Endothelial cell of umbilical vein (primary cell): ENCODE data around the gene RAB10. TPM values are rescaled to one million over a fixed set of nuclear protein-coding genes. Genes with fewer than 3 reads are reported as not detected.

Experiments used
- BruUV-seq: library from RNA; stranded (reverse); fragments of 400-500 nt; replicated peaks from 2 replicates; lab custom pipeline; 2021; lab: Mats Ljungman, UMichigan
- CTCF ChIA-PET: fragments of 300-600, 350-600 bp; sonication (Branson Sonifier 250); formaldehyde crosslinking; loops from one replicate; lab custom pipeline; 2021; ENCODE audit warnings: antibody characterized with exemption, inconsistent platforms; lab: Charles Lee
- POLR2A ChIA-PET: fragments of 300-600, 350-600 bp; sonication (Branson Sonifier 250); formaldehyde crosslinking; loops from one replicate; lab custom pipeline; 2021; ENCODE audit warnings: antibody characterized with exemption, inconsistent platforms; lab: Charles Lee
- DNase-seq: peaks from one replicate; pipeline ENCODE4 v3.0.0-alpha.2; 2011; ENCODE audit warnings: low read depth, low spot score
- FAIRE-seq: peaks from 2 replicates; lab custom pipeline; 2011; peaks lifted over from hg19 to GRCh38; lab: Jason Lieb, UNC
- H2AFZ ChIP-seq: 2 replicates; pipeline ENCODE4 v1.6.0; 2012; ENCODE audit warnings: low read depth, low read length, control low read depth, inconsistent platforms
- H3K27ac ChIP-seq: 2 replicates; pipeline ENCODE4 v1.5.1; 2011; ENCODE audit warnings: low read depth, mild to moderate bottlenecking, control low read depth, low read length, moderate library complexity; ENCODE audit not compliant: insufficient read depth
- H3K27me3 ChIP-seq, 2 experiments: 2 replicates each; pipeline versions ENCODE4 v1.6.0 to v1.6.1; 2011; ENCODE audit warnings: low read length in 2 of 2, mixed read lengths in 1 of 2; ENCODE audit not compliant: control insufficient read depth in 2 of 2, insufficient read depth in 2 of 2
- H3K36me3 ChIP-seq, 2 experiments: 2 replicates in 1 of 2; 3 replicates in 1 of 2; pipeline ENCODE4 v1.5.1; 2011; ENCODE audit warnings: low read length in 2 of 2, mild to moderate bottlenecking in 1 of 2, moderate library complexity in 1 of 2; ENCODE audit not compliant: control insufficient read depth in 2 of 2, insufficient read depth in 2 of 2; ENCODE audit errors: extremely low read depth in 1 of 2
- H3K4me1 ChIP-seq: 3 replicates; pipeline ENCODE4 v1.5.1; 2011; ENCODE audit warnings: mild to moderate bottlenecking, low read length; ENCODE audit not compliant: control insufficient read depth, insufficient read depth; ENCODE audit errors: extremely low read depth
- H3K4me2 ChIP-seq: 2 replicates; pipeline ENCODE4 v1.6.1; 2011; ENCODE audit warnings: low read length, control low read depth, mixed read lengths; ENCODE audit not compliant: insufficient read depth
- H3K4me3 ChIP-seq, 3 experiments: fragments of 200-600 bp in 1 of 3; sonication (generic), shearing (Covaris generic) in 1 of 3; replicated peaks in 1 of 3; 2 replicates each; pipeline ENCODE4 v1.5.1; 2011 to 2016; ENCODE audit warnings: control low read depth in 3 of 3, low read length in 3 of 3, mild to moderate bottlenecking in 2 of 3, inconsistent platforms in 1 of 3, low read depth in 1 of 3, moderate library complexity in 1 of 3; ENCODE audit not compliant: insufficient read depth in 1 of 3
- H3K79me2 ChIP-seq: 2 replicates; pipeline ENCODE4 v1.6.0; 2012; ENCODE audit warnings: low read length, inconsistent platforms; ENCODE audit not compliant: control insufficient read depth, insufficient read depth
- H3K9ac ChIP-seq: replicated peaks from 2 replicates; pipeline ENCODE3; 2011; ENCODE audit warnings: low read length, control low read depth; ENCODE audit not compliant: insufficient read depth; ENCODE audit errors: extremely low read depth
- H3K9me1 ChIP-seq: replicated peaks from 3 replicates; pipeline ENCODE4 v1.6.0; 2011; ENCODE audit warnings: mild to moderate bottlenecking, low read length; ENCODE audit not compliant: control insufficient read depth, insufficient read depth; ENCODE audit errors: extremely low read depth
- H3K9me3 ChIP-seq: replicated peaks from 2 replicates; pipeline ENCODE4 v1.5.1; 2012; ENCODE audit warnings: low read length, inconsistent platforms; ENCODE audit not compliant: control insufficient read depth, insufficient read depth
- H4K20me1 ChIP-seq: replicated peaks from 2 replicates; pipeline ENCODE3; 2011; ENCODE audit warnings: mild to moderate bottlenecking, low read length; ENCODE audit not compliant: control insufficient read depth, insufficient read depth; ENCODE audit errors: extremely low read depth
- CTCF ChIP-seq, 2 donors: IDR thresholded peaks; 1 replicate in 1 of 2; 2 replicates in 1 of 2; pipeline ENCODE4 v1.5.1; 2011; ENCODE audit warnings: low read length in 2 of 2, mild to moderate bottlenecking in 2 of 2, moderate library complexity in 2 of 2, control low read depth in 1 of 2, inconsistent platforms in 1 of 2, low read depth in 1 of 2; ENCODE audit not compliant: insufficient read depth in 1 of 2; ENCODE audit errors: extremely low read depth in 1 of 2
- EZH2 ChIP-seq: IDR thresholded peaks from 2 replicates; pipeline ENCODE4 v1.6.1; 2012; ENCODE audit warnings: borderline replicate concordance, low read depth, mild to moderate bottlenecking, moderate library complexity, low read length, inconsistent platforms; ENCODE audit not compliant: severe bottlenecking
- FOS ChIP-seq: IDR thresholded peaks from 2 replicates; pipeline ENCODE4 v1.6.1; 2011; ENCODE audit warnings: mild to moderate bottlenecking, low read length, moderate library complexity, borderline replicate concordance; ENCODE audit not compliant: insufficient read depth
- GATA2 ChIP-seq: IDR thresholded peaks from 2 replicates; pipeline ENCODE4 v1.7.0; 2011; ENCODE audit warnings: low read depth, mild to moderate bottlenecking, moderate library complexity, mixed read lengths, low read length; ENCODE audit not compliant: insufficient read length, insufficient read depth
- JUN ChIP-seq: IDR thresholded peaks from 2 replicates; pipeline ENCODE4 v1.6.1; 2011; ENCODE audit warnings: borderline replicate concordance, low read depth; ENCODE audit not compliant: insufficient read length, insufficient read depth
- MYC ChIP-seq: IDR thresholded peaks from one replicate; pipeline ENCODE4 v1.6.1; 2011; ENCODE audit warnings: mild to moderate bottlenecking, low read depth, low read length
- POLR2A ChIP-seq: IDR thresholded peaks from 2 replicates; pipeline ENCODE4 v1.6.1; 2012; ENCODE audit warnings: low read depth, mild to moderate bottlenecking, control low read depth, low read length
- POLR2AphosphoS5 ChIP-seq: IDR thresholded peaks from 2 replicates; pipeline ENCODE4 v1.6.1; 2012; ENCODE audit warnings: low read depth, mild to moderate bottlenecking, control low read depth, low read length, moderate library complexity; ENCODE audit not compliant: insufficient read depth
- dilution Hi-C: fragments of 300-500 bp; cut with MboI; formaldehyde crosslinking; loops from one replicate; pipeline ENCODE4 v1.15.0; 2019; ENCODE audit warnings: low sequenced_read_pairs; ENCODE audit not compliant: extremely low pct_ligation_motif_present
- intact Hi-C: fragments of 100-400 bp; cut with micrococcal nuclease; formaldehyde crosslinking; loops from one replicate; pipeline ENCODE4 v1.10.0; 2022
- polyA plus RNA-seq, 4 experiments: library from polyadenylated mRNA; depleted of rRNA in 3 of 4; stranded (reverse) in 3 of 4; unstranded in 1 of 4; fragments of >200 nt; gene quantifications; 2 replicates each; pipeline versions ENCODE4 v1.2.1 to v1.2.3, GENCODE V29; 2011 to 2012; ENCODE audit warnings: missing spikeins in 1 of 4
- total RNA-seq: library from RNA; stranded (reverse); gene quantifications from 2 replicates; pipeline ENCODE4 v1.2.3, GENCODE V29; 2021
- TF ChIP-seq, protein P1 (sequence below): IDR thresholded peaks from 2 replicates; pipeline ENCODE4 v1.6.1; 2011; ENCODE audit not compliant: insufficient read depth, insufficient read length

The RAB10 gene
- total and polyA plus RNA-seq, 2 donors (not counting 3 experiments of a cell fraction or from before 2014, with no cell fraction given), result 45.1 to 104 TPM

DNA sequence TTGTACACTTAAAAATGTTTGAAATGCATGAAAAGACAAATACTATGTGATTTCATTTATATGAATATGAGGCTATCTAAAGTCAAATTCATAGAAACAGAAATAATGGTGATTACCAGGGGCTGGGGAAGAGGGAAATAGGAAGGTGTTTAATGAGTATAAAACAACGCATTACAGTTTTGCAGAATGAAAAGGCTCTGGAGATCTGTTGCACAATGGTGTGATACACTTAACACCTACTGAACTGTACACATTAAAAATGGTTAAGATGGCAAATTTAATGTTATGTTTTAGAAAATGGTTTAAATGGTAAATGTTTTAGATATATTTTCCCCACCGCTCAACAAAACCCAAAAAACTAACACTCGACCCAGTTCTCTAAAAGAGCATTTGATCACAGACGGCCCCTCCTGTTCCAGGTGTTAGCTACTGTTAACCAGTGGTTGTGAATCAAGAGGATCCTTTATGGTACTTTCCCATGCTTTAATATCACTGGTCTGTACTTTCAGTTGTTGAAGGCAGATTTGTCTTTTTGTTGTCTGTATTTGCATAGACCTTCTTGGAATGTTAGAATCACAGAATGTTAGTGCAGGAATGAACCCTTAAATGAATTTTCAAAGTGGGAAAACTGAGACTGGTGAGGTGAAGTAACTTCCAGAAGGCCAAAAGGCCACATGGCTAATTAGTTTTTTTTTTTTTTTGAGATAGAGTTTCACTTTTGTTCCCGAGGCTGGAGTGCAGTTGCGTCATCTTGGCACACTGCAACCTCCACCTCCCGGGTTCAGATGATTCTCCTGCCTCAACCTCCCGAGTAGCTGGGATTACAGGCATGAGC lies 10.2 kb downstream of the RAB10 start:
- Histone ChIP-seq H3K9ac (no peak overlapping the region), H3K4me2 (no peak overlapping the region), H3K4me1 (no peaks in the 10 kb centered on the region), H4K20me1 (peaks cover 16% of the 10 kb centered on the region), H3K4me3 (no peak overlapping the region), H3K27me3 (no peaks in the 10 kb centered on the region), H3K79me2 (peaks cover 97% of the 10 kb centered on the region), H3K36me3 (no peaks in the 10 kb centered on the region), H3K9me1 (no peaks in the 10 kb centered on the region), H3K27ac (no peak overlapping the region), H2AFZ (no peak overlapping the region), H3K9me3 (no peaks in the 10 kb centered on the region)
- ChIA-PET POLR2A (no interaction called here), CTCF (interaction anchor here (0.8 to 1.4 kb wide), 3 partner anchors 10 to 93 kb away, joined by 3 read pairs; partner anchors contain the start of gene RAB10)
- intact Hi-C loops, result no loop called here
- TF ChIP-seq EZH2 (no peak), GATA2 (no peak), FOS (no peak), CTCF (IDR thresholded peaks at IDR 0.05; ENCODE audit: extremely low read depth in 1 of 2, insufficient read depth in 1 of 2, low read depth in 1 of 2, low read length in 2 of 2) (no peak), POLR2AphosphoS5 (no peak), JUN (no peak), POLR2A (no peak), MYC (no peak)
- TF ChIP-seq, protein P1, sequence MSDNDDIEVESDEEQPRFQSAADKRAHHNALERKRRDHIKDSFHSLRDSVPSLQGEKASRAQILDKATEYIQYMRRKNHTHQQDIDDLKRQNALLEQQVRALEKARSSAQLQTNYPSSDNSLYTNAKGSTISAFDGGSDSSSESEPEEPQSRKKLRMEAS, result no peak
- dilution Hi-C loops, result no loop called here
- DNase-seq, result peak; percentile 18
- no TSS peak for BruUV-seq
- no peak for FAIRE-seq
